ENCODE measurements around the gene C2CD4D.

C2CD4D gene

DNA sequence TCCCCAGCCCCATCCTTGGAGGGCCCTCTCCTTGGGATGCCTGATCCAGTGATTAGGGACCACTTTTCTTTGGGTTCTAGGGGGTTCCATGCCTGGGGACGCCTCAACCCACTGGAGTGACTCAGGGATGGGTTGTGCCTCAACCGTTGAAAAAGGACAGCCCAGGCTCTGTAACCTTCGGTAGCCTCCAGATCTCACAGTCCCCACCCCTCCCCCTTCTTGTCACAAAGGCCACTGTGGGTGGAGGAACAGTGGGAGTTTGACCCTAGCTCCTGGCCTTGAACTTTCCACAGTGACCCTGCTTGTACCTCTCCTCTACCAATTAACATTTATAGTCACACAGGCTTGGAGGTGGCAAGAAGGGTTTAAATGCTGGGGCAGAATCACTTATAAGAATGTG lies 5.4 kb downstream of the C2CD4D start:
- no peak for DNase-seq (ENCODE audit: low read depth, low spot score)

DNA sequence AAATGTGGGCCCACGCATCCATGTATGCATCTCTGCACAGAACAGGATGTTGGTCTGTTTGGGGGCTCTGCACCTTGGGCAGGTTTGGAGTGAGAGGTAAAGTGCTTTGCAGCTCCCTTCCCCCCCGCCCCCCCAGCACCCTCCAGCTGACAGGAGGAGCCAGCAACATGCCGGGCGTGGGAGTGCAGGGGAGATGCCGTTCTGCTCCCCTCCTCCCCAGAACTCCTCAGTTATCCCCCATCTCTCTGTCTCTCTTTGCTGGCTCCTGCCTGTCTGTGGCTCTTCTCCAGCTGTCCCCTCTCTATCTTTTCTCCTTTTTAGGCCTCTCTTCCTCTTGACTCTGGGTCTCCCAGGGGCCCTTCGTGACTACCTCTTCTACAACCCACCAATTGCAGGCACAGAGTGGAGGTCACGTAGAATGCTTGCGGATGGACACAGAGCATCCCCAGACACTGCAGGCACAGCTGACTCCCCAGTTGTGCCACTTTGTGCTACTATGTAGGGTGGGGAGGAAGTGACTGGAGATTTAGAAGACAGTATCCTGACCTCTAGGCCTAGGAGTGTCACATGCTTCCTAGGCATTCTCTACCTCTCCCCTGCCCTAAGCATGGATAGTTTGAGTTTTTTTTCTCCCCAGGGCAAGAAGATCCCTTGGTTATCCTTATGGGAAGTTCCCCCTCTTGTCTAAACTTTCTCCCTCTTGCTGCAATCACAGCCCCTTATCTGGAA lies 6.3 kb downstream of the C2CD4D start:
- DNase-seq (ENCODE audit: low read depth, low spot score): no peak

DNA sequence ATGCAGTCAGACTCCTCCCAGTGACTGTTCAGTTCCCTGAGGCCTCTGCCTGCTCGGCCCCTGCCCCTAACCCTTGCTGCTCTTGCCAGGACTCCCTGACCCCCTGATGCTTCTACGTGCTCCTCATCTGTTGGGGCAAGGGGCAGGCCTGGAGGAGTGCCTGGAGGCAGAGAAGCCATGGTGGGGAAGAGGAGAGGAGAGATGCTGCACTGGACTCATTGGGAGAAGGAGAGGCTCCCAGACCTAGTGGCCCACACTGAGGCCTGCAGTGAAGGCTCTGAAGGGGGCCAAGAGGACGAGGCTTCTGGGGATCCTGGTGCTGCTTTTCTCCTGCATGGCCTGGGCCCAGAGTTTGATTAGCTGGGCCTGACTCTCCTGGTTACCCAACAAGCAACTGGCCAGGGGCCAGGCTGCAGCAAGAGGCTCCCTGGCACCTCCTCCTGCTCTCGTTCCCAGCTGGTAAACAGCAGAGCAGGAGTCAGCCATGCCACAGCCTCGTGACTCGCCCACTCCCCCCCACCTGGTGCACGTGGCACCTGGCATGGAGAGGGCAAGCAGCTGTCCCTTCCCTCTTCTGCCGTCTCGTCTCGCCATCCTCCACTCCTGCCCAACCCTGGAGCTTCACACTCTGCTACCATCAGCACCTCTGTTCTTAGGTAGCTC lies 7.2 kb downstream of the C2CD4D start:
- no peak for DNase-seq (ENCODE audit: low read depth, low spot score)

DNA sequence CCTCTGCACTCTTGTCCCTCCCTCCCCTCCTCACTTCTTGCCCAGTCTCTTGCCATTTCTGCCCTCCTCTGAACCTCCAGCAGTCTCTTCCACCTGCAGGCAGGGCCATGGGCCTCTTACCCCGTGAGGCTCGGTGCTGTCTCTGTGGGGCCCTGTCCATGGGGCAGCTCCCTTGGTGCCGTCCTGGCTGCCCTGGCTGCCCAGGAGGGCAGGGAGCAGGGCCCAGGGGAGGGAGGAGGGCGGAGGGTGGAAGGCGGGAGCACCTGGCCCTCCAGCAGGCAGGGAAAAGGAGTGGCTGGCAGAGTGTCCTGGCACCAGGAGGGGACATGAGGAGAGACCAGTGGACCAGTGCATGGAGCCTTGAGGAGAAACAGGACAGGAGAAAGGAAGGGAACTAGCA lies 8.0 kb downstream of the C2CD4D start, which contains the start of gene RORC:
Gene RORC (minus strand): TSS at position 198 of the 400 bp plus-strand sequence. CDS start 38 bp downstream, at position 160.
- DNase-seq (ENCODE audit: low read depth, low spot score): no peak

DNA sequence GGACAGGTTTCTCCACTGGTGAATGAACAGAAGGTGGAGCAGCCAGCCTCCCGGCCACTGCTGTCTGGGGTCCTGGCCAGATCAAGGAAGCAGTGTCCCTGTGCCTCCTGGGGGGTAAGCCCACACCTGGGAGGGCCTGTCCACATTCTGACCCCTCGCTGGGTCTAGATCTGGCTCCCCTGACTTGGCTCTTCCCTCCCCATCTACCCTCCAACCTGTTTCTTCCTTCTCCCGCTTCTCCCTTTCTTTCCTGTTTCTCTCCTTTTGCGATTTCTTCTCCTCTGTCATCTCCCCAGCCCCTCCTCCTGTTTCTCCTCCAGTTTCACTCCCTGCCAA lies 8.4 kb downstream of the C2CD4D start:
- DNase-seq (ENCODE audit: low read depth, low spot score): no peak

DNA sequence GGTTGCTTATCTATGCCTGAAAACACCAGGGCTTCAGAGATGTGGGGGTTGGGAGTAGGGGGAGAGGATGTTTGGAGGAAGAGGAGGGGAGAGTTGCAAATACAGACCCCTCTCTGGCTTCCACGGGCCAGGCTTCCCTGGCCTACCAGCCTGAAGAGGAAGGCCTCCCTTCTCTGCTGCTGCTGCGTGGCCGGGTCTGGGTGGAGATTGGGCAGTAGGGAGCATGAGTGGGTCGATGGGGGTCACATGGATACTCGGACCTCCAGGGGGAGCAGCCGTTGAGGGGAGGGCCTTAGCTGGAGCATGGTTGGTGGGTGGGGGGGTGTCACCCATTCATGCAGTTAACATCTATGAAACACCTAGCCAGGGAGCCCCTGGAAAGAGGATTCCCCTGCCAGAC lies 9.6 kb downstream of the C2CD4D start:
- DNase-seq (ENCODE audit: low read depth, low spot score): no peak

DNA sequence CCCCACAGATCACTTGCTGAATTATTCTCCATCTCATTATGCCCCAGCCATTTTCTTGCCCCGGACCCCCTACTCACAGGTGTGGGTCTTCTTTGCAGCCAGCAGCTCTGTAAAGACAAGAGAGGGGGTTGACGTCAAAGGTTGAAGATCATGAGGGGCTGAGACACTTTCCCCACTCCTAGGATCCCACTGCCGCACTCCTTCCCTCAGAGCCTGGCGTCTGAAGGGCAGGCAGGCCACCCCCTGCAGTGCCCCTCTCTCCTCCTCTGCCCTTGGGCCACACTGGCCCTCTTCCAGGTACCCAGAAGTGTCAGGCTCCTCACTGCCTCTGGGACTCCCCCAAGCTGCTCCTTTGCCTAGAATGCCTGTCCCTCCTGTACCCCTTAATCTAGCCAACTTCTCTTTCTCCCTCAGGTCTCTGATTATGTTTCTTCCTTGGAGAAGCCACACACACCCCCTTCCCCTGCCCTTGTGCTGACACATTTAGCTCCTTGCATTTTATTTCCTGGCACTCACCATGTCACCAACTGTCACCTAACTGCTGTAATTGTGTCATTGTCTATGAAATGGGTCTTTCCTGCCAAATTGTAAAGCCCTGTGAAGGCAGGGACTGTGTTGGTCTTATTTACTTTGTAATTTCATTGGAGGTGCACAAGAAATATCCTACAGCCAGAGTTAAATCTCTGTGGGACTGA lies 10.1 kb downstream of the C2CD4D start:
- no peak for DNase-seq (ENCODE audit: low read depth, low spot score)

DNA sequence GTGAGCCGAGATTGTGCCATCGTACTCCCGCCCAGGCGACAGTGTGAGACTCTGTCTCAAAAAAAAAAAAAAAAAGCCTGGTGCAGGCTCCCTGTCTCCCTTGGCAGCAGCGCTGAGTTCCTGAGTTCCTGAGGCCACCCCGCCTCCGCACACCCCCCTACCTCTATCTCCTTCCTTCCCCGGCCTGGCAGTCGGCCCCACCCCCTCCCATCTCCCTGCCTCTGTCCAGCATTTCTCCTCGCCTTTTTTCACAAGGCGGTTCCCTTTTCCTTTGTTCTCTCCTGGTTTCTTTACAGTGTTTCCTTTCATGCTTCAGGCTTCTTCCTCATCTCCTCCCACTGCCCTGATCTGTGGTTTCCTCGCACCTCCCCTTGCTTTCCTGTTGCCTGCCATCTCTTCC lies 10.7 kb downstream of the C2CD4D start:
- DNase-seq (ENCODE audit: low read depth, low spot score): no peak

DNA sequence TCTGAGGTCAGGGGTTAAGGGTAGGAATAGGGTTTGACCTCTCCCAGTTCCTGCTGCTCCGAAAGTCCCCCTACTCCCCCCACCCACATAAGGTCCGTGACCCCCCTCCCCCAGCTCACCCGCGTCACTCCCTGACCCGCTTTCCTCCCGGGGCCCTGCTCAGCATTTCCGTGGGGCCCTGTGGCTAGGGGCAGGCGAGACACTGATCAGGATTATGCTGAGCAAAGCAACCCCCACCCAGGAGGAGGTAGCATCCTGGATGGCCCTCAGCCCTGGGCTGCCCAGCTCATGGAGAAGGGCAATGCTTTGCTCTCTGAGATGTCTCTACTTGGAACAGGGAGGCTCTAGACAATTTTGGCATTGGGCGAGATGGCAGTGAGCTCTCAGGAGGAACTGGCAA lies 11.8 kb downstream of the C2CD4D start:
- no peak for DNase-seq (ENCODE audit: low read depth, low spot score)

DNA sequence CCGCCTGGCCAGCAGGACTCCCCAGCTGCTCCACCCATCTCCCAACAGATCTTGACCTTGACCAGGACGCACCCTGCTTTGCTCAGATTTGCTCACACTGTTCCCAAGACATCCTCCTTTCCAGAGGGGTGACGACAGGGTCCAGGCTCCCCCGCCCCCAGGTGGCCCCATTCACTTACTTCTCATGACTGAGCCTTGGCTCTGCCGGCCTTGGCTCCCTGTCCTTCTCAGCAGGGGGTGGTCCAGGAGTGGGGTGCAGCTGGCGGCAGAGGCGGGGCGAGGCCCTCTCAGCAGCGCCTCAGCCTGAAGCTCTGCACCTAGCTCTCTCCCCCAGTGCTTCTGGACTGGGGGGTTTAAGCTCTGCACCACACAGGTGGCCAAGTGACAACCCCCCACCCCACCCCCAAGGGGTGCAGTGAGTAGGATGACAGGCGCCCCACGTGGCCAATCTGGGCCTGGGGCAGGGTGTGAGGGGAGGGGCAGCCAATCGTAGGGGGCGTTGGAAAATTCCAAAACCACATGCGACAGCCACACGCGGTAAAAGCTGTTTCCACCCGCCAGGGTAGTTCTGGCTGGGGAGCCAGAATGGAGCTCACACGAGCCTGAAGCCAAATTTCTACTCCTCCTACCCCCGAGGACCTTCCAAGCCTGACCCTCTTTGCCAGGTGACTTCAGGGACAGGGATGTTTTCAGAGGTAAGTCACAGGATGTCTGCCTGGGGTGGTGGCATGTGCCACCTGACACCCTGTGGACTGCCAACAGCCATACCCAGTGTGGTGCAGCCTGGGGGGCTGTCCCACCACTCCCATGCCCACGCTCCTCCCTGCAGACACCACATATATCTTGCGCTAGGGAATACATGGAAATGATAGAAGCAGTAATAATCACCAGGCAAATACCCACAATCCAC lies 13.6 kb downstream of the C2CD4D start:
- DNase-seq (ENCODE audit: low read depth, low spot score): no peak

DNA sequence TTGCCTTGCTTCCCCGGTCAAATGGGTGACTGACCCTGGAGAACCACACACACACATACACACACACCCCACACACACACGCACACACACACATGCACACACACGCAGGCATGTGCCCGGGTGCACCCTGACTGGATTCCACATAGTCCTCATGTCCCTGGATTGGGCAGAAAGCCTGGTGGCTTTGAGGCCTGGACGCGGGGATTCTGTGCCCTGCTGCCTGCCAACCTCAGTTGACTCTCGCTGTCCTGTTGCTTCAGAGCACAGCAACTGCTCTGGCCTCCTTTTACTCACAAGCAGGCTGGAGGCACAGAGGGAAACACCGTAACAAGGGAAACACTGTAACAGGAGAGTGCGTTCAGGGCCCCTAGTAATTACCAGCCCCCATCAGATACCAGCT lies 14.4 kb downstream of the C2CD4D start:
- no peak for DNase-seq (ENCODE audit: low read depth, low spot score)

DNA sequence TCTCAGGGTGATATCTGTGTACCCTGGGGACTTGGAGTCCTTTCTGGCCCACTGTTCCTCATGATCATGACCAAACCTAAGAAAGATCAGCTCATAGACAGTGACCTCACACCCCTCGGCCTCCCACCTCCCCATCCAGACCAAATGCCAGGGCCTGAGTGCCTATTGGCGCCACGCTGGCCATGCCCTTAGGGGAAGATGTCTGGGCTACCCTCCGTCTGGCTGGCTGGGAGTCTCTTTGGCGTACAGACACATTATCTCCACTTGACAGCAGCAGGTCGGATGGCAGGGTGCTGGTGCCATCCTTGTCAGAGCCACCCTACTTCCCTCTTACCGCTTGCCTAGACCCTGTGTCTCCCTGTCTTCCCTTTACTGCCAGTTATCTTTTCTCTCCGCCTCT lies 16.4 kb downstream of the C2CD4D start:
- no peak for DNase-seq (ENCODE audit: low read depth, low spot score)

DNA sequence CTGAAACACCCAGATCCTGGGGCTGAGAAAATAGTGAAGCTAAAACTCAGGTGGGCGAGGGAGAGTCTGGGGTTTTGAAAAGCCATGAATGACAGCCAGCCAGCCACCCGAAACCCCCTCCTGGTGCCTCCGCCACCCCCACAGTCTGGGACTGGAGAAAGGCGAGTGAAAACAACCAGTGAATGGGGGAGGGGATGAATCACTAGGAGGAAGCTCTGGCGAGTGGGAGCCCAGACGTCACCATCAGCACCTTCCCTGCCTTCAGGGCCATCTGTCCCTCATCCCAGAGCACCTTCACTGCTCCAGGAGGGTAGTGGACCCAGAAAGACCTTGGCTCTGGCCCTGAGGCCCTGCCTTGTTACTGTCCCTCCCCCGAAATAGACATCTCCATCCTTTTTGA lies 17.2 kb downstream of the C2CD4D start:
- no peak for DNase-seq (ENCODE audit: low read depth, low spot score)

DNA sequence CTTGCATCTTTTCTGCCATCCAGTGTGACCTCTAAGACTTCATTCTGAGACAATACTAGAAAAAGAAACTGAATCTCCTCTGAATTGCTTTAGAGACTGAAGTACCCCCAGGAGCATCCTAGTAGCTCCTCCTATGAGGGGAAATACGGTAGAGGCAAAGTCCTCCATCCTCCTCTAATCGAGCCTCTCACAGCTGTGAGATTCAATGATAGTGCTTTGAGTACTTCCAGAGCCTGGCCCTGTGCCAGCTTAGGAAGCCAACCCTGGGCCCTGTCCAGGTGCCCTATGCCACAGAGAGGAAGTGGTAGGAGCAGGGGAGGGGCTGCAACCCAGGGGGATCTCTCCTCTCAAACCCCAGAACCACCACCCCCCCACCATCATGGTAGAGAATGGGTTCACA lies 18.7 kb downstream of the C2CD4D start:
- no peak for DNase-seq (ENCODE audit: low read depth, low spot score)

DNA sequence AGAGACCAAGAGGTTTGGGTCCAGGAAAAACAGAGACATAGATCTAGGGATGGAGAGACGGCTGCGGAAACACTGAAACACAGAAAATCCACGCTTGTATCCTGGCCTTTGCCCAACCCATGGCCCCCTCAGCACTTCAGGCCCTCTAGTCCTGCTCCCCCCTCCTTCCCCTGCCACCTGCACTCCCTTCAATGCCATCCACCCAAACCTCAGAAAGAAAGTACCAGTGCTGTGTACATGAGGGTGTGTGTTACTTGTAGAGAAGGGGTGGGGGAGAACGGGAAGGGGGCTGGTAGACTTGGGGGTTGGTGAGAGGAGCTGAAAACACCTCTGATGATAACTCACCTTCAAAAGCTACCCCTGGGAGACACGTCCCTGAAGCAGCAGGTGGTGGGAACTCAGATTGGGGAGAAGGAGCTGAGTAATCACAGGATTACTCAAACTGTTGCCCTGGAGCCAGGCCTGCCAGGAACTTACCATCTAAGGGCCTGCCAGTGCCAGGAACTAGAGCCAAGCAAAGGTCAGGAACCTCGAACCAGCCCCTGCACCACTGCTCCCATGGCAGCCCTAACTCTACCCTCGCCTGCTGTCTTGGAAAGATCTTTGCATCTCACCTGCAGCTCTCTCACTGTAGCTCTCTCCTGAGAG lies 19.5 kb downstream of the C2CD4D start:
- DNase-seq (ENCODE audit: low read depth, low spot score): no peak

DNA sequence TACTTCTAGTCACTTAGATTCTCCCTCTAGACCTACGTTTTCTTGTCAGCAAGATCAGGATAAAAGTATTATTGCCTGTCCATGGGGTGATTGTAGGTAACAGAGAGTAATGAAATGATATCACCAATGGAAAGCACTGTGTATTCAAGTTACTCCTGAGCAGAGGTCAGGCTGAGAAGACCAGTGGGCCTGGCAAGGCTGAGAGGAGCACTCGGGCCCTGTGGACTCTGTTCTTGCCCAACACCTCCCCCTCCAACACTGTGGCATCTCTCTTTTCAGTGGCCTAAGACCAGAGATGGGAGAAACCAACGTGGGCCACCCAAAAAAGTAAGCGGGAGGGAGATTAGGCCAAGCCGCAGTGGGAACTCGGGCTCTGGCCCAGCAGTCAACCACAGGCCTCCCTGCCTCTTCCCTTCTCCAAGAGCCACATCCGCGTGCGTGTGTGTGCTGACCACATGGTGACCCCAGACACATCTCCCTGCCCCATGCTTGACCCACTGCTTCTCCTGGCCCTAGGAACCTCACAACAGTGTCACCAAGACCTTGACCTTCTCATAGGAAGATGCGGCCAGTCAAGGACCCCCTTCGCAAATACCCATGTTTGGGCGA lies 20.3 kb downstream of the C2CD4D start:
- no peak for DNase-seq (ENCODE audit: low read depth, low spot score)

DNA sequence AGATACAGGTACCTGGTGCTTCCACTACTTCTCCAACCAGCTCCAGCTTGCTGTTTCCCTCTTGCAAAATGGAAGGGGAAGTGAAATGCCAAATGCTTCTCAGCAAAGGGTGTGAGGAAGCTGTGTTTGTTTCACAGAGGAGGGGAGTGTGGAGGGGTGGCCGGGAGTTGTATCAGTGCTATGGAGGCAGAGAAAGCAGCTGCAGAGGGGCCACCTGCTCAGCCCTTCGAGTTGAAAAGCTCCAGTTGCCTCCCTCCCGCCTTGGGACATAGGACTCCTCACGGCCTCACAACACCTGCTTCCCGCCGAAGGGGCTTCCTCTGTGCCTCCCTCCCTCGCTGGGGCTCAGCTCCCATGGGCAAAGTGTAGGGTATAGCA lies 22.3 kb downstream of the C2CD4D start:
- DNase-seq (ENCODE audit: low read depth, low spot score): no peak

DNA sequence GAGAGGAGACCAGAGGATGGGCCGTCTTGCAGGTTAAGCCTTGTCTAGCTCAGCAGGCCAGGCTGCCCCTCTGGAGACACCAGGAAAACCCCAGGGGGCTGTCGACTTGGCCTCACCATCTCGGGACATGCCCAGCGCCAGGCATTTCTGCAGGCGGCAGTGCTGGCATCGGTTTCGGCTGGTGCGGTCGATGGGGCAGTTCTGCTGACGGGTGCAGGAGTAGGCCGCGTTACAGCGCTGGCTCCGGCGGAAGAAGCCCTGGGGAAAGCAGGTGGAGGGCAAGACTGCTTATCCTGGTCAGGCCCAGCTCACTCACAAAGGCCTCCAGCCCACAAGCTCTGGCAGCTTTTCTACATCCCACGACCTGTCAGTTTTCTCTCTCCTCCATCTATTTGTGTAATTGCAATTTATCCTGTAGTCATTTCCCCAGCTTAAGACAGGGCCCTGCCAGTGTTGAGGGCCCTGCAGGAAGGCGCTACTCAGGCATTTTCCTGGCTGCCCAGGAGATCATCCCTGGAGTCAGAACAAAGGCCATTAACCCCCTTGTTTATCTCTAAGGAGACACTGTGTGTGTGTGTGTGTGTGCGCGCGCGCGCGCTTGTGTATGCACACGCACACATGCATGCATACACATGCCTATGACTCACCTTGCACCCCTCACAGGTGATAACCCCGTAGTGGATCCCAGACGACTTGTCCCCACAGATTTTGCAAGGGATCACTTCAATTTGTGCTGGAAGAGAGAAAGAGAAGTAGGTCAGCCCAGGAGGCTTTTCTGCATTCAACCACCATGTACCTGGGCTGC lies 22.9 kb downstream of the C2CD4D start:
- DNase-seq (ENCODE audit: low read depth, low spot score): no peak

DNA sequence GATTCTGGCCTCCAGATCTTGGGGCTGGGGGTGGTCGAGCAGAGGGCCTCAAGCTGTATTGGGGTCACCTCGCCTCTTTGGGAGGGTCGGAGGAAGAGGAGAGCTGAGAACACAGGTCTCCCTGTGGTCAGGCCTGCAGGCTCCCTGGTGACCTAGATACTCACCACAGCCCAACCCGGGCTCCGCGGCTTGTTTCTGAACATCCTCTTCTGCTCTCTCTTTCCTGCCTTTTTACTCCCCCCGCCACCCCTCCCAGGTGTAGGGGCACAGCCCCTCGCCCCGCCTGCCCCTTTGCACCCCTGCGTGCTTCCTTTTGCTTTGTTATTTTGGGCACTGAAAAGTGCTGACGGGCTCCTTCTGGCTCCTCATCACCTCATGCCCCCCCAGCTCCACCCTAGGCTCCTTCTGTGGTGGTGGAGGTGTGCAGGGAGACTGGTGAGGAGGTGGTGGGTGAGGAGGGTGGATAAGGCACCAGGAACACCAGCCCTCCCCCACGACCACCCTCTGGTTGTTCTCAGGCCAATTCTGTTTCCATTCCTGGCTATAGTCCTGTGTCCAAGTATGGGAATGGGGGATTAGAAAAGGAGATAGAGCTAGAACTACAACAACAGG lies 23.8 kb downstream of the C2CD4D start:
- no peak for DNase-seq (ENCODE audit: low read depth, low spot score)
